ENCODE measurements around the gene ERICH6B.
A peak's percentile ranks its signal among the peaks of the same experiment; 100 is the strongest.

ERICH6B gene

DNA sequence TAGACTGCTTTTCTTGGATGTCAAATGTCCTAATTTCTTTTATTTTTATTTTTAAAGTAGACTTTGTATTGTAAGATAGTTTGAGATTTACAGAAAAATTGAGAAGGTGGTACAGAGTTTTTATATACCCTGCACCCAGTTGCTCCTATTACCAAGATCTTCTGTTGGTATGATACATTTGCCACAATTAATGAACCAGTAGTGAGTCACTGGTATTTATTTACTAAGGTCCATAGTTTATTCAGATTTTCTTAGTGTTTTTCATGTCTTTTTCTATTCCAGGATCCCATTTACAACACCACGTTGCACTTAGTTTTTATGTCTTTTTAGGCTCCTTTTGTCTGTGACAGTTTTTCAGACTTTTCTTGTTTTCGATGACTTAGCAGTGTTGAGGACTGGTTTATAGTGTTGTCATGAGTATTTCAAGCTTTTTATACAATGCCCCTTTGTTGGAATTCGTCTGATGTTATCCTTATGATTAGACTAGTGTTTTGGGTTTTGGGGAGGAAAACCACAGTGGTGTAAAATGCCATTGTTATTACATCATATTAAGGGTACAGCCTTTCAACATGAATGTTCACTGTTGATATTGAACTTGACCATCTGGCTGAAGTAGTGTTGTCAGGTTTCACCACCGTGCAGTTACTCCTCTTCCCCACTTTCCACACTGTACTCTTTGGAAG, 114.9 kb downstream of the ERICH6B start:
- DNase-seq (ENCODE audit: low spot score), result peak; percentile 40

DNA sequence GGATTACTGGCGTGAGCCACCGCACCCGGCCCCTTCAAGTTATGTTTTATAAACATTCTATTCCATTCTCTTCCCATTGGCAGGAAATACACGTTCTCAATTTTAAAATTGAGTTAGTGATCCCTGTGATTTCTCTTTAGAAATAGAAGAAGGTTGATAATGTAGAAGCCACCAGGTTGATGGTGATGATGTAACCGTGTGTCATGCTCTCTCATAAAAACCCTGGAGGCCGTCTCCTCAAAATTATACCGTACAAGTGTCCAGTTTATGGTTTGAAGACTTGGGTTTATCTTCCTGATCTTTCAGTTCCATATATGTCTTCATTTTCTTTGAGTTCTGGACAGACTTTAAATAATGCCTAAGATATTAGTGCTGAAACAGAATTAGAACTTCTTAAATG, 118.6 kb downstream of the ERICH6B start:
- no peak for DNase-seq (ENCODE audit: low spot score)

DNA sequence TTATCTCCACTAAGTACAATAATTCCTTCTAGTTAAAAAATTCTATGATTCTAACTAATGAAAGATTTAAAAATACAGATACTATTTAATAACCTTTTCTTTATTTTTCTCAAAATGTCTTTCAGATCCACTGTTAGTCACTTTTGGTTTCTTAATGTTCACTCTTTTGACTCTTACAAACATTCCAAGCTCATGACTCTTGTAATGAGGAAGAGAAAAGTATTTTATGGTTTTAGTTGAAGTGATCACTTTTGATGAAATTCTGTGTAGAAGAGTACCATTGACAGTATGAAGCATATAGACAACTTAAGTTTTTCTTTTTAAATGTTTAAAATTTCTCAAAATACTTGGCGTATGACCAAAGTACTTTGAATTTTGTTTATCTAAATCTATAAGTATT, 123.0 kb downstream of the ERICH6B start:
- DNase-seq (ENCODE audit: low spot score), result no peak
